NCI-H1092 (cell line): ENCODE data around the gene TCP1.
A peak's percentile ranks its signal among the peaks of the same experiment; 100 is the strongest.
"Not testable (repeated sequence)": the region's sequence is repeated elsewhere in the genome, so short reads cannot be mapped to it uniquely, and the experiment has no call there.

Experiments
- DNase-seq: peaks from one replicate; lab custom pipeline; 2025; lab: John Stamatoyannopoulos, UW

Gene TCP1

DNA sequence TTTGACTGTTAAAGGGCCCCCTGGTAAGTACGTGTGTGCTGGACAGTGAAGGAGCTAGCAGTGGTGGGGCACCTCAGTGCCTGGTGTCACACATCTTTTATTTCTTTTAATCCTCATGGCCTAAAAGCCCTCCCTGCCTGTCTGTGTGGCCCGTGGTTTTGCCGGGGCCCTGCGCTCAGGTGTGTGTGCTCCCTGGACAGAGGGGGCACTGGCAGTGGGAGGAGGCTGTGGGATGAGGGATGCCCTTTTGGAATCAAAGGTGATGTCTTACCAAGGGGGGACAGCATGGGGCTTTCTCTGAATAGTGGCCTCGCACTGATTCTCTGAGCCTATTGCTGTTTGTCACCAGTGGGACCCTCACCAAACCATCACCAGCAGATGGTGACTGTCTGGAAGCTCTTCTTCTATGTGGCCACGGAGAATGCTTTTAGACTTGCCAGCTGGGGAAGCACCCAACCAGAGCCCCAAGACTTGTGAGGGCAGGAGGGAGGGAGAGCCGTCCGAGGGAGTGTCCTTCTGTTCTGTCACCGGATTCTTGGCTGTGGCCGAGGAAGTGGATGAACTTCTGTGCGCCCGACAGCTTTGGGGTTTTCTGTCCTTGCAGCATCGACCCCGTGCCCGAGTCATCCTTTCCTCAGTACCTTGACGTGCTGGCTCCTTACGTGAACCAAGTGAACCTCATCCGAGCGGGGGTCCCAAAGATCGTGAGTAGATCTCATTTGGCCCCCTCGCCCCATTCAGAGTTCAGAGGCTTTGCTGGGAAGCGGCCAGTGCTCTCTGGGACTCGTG is 28.7 kb upstream of the TCP1 start:
- DNase-seq = no peak

DNA sequence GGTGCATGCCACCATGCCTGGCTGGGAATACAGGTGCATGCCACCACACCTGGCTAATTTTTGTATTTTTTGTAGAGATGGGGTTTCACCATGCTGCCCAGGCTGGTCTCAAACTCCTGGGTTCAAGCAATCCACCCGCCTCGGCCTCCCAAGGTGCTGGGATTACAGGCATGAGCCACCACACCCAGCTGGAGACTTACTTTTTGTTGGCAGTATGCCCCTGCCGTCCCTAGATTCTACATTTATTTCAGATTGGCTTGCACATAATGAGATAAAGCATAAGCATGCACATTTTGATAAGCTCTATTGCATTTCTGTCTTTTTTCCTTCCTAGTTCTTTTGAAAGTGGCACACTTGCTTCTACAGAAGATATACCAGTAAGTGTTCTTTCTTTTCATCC is 27.4 kb upstream of the TCP1 start:
- not testable (repeated sequence) for DNase-seq

DNA sequence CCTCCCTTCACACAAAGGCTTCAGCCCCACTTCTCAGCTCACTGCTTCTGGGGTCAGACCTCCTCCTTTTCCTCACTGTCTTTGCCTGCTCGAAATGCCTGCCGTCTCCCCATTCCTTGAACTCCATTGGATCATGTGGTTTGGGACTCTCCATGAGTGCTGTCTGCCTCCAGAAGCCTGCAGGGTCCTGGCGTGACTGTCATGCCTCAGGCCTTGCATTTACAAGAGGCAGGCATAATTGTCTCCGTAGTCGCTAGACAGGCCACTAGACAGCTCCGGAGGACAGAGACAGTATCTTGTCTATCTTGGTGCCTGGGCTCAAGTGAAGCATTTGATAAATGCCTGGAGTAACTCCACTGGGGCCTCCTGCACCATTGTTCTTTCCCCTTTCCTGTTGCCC is 26.0 kb upstream of the TCP1 start:
- DNase-seq = no peak

DNA sequence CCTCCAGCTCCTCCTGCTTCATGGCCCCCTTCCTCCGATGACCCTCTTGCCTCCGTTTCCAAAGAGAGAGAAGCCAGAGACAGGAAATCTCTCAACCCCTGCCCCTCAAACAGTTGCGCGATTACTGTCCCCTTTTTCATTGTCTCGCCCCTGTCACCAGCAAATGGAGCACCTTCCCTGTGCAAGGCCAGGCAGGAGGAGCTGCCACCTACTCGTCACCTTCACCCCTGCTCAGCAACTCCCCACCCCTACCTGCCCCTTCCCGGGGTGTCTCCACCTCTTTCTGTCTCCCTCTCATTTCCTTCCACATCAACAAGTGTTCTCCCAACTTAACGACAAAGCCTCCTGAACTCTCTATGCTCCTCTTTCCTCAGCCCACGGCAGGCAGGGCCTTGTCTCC is 24.4 kb upstream of the TCP1 start:
- no peak for DNase-seq

DNA sequence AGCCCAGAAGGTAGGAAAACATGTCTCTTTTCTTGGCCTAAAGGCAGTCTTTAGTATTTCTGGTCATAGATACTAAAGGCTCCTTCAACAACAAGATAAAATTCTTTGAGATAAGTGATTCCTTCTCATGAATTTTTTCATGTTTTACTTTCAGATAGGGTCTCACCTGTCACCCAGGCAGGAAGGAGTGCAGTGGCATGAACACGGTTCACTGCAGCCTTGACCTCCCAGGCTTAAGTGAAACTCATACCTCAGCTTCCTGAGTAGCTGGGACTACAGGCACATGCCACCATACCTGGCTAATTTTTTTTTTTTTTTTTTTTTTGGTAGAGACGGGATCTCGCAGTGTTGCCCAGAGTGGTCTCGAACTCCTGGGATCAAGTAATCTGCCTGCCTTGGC is 19.7 kb upstream of the TCP1 start:
- no peak for DNase-seq

DNA sequence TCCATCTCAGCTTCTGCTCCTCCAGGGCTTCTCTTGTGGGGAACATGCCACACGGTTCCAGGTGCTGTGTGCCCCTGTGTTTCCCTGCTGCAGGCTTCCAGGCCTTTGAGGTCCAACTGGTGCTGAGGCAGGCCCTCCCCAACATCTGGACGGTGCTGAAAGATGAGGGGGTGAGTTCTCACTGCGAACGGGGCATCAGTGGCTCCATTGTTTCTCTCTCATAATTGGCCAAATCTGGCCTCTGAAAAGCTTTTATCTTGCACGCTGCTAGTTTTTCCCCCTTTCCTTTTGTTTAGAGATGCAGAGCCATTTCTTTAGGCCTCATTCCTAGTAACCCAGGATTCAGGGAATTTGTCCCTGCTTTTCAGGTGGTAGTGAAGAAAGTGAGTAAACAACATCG is 19.2 kb upstream of the TCP1 start:
- DNase-seq = no peak

DNA sequence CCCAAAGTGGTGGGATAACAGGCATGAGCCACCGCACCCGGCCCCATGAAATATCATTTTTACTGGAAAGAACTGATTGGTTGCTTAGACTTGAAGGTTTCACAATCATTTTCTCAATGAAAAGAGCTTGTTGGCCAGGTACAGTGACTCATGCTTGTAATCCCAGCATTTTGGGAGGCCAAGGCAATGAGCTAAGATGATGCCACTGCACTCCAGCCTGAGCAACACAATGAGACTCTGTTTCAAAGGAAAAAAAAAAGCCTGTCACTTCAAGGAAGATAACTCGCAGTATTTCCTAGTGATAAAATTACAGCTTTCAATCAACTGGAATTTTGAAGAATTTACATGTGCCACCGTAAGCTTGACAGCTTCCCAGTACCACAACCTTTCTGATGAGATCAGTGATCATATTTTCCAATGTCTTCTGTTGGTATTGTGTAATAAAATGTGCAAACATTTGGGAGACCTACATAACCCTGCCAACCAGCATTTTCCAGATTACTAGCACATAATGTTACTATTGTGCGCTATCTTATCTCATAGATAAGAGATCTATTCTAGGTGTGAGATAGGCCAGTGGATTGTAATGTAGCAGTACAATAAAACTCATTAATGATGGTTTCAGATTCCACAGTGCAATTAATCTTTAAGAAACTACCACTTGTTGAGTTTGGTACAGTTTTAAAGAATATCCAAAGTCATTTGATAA is 17.9 kb upstream of the TCP1 start:
- DNase-seq = no peak

DNA sequence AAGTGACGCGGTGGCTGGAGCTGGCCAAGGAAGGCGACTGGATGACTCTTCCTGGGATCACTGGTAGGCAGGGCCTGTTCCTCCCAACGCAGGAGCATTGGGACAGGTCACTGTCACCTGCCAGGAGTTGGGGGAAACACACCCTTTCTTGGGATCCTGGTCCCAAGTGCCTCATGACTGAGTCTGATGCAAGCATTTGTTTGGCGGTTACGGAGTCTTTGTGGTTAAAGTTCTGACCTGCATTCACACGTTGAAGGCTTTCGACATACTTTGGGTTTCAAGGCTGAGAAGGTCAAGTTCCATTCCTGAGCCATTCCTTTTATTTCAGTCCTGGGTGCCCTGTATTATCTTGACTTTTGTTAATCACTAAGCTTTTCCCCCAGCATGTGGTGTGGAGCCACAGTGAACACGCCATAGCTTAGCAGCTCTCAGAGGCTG is 16.6 kb upstream of the TCP1 start:
- no peak for DNase-seq

DNA sequence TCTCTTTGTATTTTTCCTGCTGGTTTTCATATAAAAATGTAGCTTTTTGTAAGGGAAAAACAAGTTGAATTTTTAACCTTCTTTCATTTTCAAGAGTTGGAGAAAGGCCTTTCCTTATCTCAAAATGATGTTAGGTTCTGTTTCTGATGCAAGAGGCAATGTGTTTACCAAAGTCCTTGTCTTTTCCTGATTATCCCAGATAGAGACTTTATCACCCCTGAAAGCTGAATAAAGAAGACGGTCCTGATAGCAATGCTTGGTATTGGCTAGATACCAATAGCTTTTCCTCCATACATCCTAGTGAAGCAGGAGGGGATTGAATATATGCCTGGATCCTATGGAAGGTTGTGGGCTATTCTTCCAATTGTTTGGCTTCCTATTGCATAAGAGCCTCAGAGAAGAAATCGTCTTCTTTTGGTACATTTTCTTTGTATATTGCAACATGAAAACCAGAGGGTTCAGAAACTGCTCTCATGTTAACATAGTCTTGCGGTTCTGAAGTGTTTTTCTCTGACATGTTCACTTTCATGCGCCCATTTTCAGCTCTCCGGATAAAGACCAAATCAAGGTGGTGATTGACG is 16.1 kb upstream of the TCP1 start:
- DNase-seq = no peak

DNA sequence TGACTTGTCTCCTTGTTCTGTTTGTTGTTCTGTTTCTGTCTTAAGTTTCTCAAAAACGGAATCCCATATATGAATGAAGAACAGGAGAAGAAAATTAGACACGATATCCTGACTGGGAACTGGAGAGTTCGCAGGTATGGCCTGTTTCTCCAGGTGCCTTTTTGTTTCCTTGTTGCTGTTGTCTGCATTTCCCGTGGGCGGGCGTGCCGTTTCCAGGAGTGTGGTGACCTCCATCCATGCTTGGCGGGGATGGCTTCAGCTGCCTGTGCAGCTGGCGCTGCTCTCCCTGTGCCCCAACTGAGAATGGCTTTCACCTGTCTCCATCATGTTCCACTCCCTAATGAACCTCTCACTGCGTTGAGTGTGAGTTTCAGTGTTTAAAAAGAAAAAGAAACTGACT is 15.1 kb upstream of the TCP1 start:
- no peak for DNase-seq

DNA sequence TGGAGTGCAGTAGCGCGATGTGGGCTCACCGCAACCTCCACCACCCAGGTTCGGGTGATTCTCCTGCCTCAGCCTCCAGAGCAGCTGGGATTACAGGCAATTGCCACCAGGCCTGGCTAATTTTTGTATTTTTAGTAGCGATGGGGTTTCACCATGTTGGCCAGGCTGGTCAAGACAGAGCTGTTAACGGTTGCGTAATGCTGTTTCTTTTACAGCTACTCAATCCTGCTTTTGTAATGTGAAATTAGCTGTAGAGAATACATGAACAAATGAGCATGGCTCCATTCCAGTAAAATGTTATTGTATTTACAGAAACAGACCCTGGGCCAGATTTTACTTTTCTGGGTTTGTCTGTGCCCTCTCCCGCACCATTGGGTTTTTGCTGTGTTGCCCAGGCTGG is 12.5 kb upstream of the TCP1 start:
- no peak for DNase-seq

DNA sequence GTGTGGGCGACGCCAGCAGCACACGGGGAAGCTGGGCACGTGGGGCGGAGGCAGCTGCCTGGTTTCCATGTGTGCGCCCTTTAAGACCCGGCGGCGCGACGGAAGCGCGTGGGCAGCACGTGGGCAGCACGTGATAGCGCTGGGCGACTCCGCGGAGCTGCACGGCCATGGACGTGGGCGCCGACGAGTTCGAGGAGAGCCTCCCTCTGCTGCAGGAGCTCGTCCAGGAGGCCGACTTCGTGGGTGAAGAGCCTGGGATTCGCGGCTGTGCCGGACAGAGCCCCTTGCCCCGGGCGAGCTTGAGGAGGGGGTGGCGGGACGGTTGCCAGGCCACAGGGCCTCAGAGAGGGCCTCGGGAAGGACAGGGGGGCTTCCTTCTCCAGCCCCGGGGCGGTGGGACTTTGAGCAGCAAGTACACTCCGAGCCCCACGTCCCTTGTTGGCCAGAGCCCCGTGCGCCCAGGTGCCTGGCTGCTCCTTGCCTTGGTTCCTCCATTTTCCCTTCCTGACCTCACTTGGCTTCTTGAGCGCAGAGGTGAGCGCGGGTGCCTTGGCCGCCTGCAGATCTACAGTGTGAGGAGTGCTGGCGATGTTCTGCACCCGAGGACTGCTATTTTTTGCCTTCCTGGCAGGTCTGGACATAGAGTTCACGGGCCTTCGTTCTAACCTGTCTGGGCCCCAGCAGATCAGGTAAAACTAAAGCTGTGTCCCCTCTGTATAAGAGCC is 10.9 kb upstream of the TCP1 start, which contains the start of gene PNLDC1:
PNLDC1 (plus strand) TSS at position 136 of the 725 bp plus-strand sequence; CDS start at position 168, 32 bp downstream.
- no peak for DNase-seq

DNA sequence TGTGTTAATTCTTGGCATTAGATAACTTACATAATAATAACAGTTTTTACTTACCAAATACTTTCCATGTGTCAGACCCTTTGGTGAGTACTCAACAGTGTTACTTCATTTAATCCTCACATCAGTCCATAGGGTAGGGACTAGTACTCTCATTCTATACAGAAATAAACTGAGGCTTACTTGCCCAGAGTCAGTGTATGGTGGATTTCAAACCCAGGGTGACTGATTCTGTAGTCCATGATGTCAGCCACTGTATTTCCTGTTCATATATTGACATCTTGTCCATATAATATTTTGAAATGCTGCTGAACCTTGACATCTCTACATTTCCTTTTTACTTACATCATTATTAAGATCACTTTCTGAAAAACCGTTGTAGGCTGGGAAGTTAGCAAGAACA is 8.2 kb upstream of the TCP1 start:
- DNase-seq = no peak

DNA sequence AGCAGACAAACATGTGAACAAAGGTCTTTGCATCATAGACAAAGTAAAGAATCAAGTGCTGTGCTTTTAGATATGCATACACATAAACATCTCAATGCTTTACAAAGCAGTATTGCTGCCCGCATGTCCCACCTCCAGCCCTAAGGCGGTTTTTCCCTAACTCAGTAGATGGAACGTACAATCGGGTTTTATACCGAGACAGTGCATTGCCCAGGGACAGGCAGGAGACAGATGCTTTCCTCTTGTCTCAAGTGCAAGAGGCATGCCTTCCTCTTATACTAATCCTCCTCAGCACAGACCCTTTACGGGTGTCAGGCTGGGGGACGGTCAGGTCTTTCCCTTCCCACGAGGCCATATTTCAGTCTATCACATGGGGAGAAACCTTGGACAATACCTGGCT is 5.6 kb upstream of the TCP1 start:
- not testable (repeated sequence) for DNase-seq

DNA sequence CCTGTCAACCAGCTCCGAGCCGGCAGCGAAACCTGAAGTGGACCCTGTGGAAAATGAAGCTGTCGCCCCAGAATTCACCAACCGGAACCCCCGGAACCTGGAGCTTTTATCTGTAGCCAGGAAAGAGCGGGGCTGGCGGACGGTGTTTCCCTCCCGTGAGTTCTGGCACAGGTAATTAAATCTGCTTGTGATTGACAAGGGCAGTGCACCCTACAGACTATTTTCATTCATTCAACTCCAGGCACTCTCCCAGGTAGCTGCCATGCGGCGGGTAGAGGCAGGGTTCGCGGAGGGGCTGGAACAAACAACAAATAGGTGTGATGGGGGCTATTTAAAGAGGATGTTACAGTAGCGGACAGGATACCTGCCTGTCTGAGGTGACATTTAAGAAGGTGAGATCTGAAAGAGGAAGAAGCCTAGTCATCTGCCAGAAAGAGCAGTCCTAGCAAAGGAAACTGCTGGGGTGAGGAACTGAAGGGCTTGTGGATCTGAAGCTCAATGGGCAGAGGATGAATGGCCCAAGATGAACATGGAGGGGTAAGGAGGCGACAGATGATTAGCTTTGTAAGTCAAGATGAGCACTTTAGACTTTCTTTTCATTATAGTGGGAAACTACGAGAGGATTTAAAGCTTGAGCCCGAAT is 1.7 kb upstream of the TCP1 start:
- peak; percentile 20 for DNase-seq

DNA sequence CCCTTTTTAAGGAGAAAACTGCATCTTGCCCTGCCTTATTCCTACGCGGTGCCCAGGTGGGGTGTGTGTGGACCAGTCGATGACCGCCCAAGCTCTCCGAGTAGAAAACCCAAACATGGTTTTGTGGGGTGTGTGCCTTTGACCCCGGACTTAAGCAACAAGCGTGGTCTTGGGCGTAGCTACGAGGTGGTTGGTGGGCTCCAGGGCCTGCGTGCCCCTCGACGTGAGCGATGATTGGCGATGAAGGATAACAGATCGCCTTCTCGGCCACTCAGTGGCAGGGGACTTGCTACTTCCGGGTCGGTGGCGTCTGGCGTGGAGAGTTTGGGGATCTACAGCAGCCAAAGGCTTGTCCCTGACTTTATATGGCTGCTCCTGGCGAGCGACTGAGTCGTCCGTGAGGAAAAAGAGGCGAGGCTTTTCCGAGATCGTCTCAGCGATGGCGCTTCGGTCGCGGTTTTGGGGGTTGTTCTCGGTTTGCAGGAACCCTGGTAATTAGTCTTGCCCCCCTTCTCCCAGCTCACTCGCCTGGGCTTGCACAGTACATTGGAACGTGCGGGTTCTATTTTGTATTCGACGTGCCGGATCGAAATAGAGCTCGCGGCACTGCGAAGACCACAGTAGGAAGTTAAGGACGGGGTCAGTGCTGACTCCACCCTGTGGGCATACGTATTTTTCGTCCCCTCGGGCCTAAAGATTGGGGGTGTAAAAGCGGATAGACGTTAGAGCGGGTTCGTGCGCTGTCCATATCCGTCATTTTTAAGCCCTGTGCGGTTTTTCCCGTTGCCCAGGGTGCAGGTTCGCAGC is 950 bp upstream of the TCP1 start, which contains the start of gene MRPL18:
MRPL18 (plus strand) TSS at position 319 of the 807 bp plus-strand sequence; CDS start at position 440, 121 bp downstream.
- peak; percentile 100 for DNase-seq

DNA sequence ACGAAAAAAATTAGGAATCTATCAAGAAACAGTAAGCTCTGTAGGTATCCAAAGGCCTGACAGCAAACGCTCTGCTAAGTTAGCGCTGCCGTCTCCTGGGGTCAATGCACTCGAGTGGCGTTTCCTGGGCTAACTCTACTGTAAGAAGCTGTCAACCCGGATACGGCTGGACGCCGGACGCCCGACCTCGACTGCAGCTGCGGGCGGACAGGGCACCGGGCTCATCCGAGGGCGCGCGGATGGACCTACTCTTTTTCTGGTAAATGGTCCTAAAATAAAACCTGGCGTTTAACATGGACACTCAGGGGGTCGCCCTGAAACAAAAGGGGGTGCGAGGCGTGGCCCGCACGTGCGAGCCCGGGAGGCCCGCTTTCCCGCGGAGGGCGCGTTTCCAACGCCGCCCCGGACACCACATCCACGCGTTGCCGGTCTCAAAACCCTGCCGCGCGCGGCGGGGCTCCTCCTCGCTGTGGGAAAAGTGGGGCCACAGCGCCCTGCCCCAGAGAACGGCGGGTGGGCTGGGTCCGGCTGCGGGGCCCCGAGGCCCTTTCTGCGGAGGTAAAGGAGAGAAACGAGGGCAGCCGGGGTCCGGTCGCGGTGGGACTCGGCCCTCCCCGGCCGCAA is 537 bp downstream of the TCP1 start:
- peak; percentile 48 for DNase-seq

DNA sequence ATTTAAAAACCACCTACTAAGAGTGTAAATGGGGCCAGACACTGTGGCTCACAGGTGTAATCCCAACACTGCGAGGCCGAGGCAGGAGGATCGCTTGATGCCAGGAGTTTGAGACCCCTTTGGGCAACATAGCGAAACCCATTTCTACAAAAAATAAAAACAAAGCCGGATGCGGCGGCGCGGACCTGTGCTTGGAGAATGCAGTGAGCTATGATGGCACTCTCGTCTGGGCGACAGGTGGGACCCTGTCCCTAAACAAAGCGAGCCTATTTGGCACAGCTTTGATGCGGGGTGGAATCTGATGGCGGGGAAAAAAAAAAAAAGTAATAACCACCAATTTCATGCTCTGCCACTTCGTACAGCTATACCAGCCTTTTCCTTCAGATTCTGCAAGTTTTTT is 1.1 kb downstream of the TCP1 start:
- no peak for DNase-seq

DNA sequence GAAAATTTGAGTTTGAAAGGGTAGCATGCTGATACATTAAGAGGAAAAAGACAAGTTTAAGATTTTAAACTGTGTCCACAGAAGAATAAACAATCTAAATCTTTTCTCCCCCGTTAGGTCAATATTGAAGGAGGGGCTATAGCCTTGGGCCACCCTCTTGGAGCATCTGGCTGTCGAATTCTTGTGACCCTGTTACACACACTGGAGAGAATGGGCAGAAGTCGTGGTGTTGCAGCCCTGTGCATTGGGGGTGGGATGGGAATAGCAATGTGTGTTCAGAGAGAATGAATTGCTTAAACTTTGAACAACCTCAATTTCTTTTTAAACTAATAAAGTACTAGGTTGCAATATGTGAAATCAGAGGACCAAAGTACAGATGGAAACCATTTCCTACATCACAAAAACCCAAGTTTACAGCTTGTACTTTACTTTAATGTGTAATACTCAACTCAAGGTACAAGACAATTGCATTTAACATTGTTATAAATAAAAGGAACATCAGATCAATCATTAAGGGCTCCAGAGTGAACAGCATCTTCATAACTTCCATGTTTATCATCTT is 10.8 kb downstream of the TCP1 start:
- no peak for DNase-seq

DNA sequence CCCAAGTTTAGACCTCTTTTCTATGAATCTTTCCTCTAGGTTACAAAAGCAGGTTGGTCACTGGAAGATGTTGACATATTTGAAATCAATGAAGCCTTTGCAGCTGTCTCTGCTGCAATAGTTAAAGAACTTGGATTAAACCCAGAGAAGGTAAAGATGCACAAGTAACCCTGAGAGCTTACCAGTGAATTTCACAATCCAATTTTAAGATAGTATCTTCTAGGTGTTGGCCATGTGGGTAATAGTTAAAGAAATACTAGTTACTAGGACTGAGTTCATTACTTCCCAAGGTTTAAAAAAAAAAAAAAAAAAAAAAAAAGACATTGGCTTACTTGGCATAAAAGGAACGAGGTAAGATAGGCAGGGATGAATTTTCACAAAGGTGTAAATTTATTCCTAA is 11.3 kb downstream of the TCP1 start:
- no peak for DNase-seq
